Endodermal cell (in vitro differentiated cells): Measurements from ENCODE around the gene RAET1E. TPM values are rescaled to one million over a fixed set of nuclear protein-coding genes. Genes with fewer than 3 reads are reported as not detected.
"Not testable (repeated sequence)": the region's sequence is repeated elsewhere in the genome, so short reads cannot be mapped to it uniquely, and the experiment has no call there.

Source experiments
- DNase-seq: peaks from one replicate; pipeline ENCODE4 v3.0.0-alpha.2; 2017
- H3K27ac ChIP-seq: 2 replicates; pipeline ENCODE4 v1.5.1; 2013; ENCODE audit warnings: mild to moderate bottlenecking, low read depth, low read length, moderate library complexity
- H3K27me3 ChIP-seq: 2 replicates; pipeline ENCODE4 v1.6.1; 2013; ENCODE audit warnings: mild to moderate bottlenecking, low read length, moderate library complexity; ENCODE audit not compliant: insufficient read depth, control insufficient read depth, poor library complexity, severe bottlenecking
- H3K36me3 ChIP-seq: 2 replicates; pipeline ENCODE4 v1.7.0; 2013; ENCODE audit warnings: mild to moderate bottlenecking, low read length, moderate library complexity; ENCODE audit not compliant: control insufficient read depth, insufficient read depth
- H3K4me1 ChIP-seq: one replicate; pipeline ENCODE4 v1.7.0; 2013; ENCODE audit warnings: low read length; ENCODE audit not compliant: control insufficient read depth, insufficient read depth
- H3K4me3 ChIP-seq: 2 replicates; pipeline ENCODE4 v1.5.1; 2013; ENCODE audit warnings: mild to moderate bottlenecking, low read length, moderate library complexity
- H3K9ac ChIP-seq: 2 replicates; pipeline ENCODE4 v1.6.1; 2013; ENCODE audit warnings: mild to moderate bottlenecking, low read length, moderate library complexity; ENCODE audit not compliant: poor library complexity, severe bottlenecking; ENCODE audit errors: extremely low read depth
- H3K9me3 ChIP-seq: 2 replicates; pipeline ENCODE4 v1.6.1; 2013; ENCODE audit warnings: mild to moderate bottlenecking, low read length, moderate library complexity; ENCODE audit not compliant: control insufficient read depth
- H3K27ac Mint-ChIP-seq: 2 replicates; pipeline ENCODE4 v1.8.0; 2020; ENCODE audit warnings: mixed read lengths
- H3K27me3 Mint-ChIP-seq: 2 replicates; pipeline ENCODE4 v1.8.0; 2021; ENCODE audit warnings: mild to moderate bottlenecking, mixed read lengths; ENCODE audit not compliant: insufficient read depth
- H3K36me3 Mint-ChIP-seq: 2 replicates; pipeline ENCODE4 v1.8.0; 2020; ENCODE audit warnings: low read depth, mixed read lengths
- H3K4me1 Mint-ChIP-seq: 2 replicates; pipeline ENCODE4 v1.8.0; 2020; ENCODE audit warnings: mixed read lengths
- H3K4me3 Mint-ChIP-seq: 2 replicates; pipeline ENCODE4 v1.8.0; 2020; ENCODE audit warnings: mild to moderate bottlenecking, moderate library complexity, mixed read lengths
- H3K9me3 Mint-ChIP-seq: 2 replicates; pipeline ENCODE4 v1.8.0; 2020; ENCODE audit warnings: mild to moderate bottlenecking, mixed read lengths
- WGBS, 2 experiments: methylation state at CpG; one replicate each; pipeline versions ENCODE4 v1.1.5 to v1.1.7; 2013; ENCODE audit warnings: missing lambda C conversion rate in 2 of 2, mixed read lengths in 1 of 2; ENCODE audit not compliant: insufficient coverage in 1 of 2, insufficient read length in 1 of 2; 5-methylcytosine and 5-hydroxymethylcytosine counted together
- total RNA-seq, 2 donors: library from RNA; stranded (reverse); fragmentation: NEBNext Ultra II Directional in 1 of 2; extraction: Animal tissue kit (Norgen Biotek cat#: 25700) in 1 of 2; gene quantifications; 2 replicates in 1 of 2; 3 replicates in 1 of 2; pipeline ENCODE4 v1.2.1, GENCODE V29; 2021
- TF ChIP-seq, protein P1 (sequence below): fragments of 200-600 bp; sonication (generic); conservative IDR thresholded peaks from 2 replicates; pipeline ENCODE4 v1.5.0; 2021; ENCODE audit warnings: antibody characterized with exemption, mild to moderate bottlenecking

RAET1E gene
- total RNA-seq, 2 donors from 2014 or later, result not detected

DNA sequence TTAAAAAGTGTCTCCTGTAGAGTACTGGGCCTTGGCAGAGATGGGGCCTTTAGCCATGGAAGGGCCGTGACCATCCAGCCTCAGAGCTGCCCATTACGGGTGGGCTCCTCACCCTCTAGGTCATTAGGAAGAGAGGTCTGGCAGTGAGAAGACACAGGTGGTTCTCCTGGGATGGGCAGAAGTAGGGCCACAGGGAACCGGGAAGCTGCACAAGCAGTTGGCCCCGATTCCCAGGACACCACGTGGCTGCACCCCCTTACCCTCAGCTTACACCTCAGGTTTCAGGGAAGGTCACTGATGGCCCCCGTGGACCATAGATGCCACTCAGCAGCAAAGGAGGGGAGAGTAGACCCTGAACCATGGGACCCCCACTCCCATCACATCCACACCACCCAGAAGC is 23.4 kb upstream of the RAET1E start:
- no peak overlapping the region for H3K4me3 ChIP-seq
- no peak overlapping the region for H3K27ac Mint-ChIP-seq
- peak; percentile 25 for DNase-seq
- no peaks in the 10 kb centered on the region for H3K36me3 Mint-ChIP-seq
- H3K9me3 Mint-ChIP-seq, result peaks cover 6% of the 10 kb centered on the region
- H3K4me1 ChIP-seq, result no peaks in the 10 kb centered on the region
- H3K4me1 Mint-ChIP-seq, result peaks cover 3% of the 10 kb centered on the region
- 81 to 93% methylated on average over 2 to 6 of the region's 6 CpGs for WGBS, 2 experiments
- H3K27ac ChIP-seq, result no peak overlapping the region
- H3K9me3 ChIP-seq, result no peaks in the 10 kb centered on the region
- no peak overlapping the region for H3K9ac ChIP-seq
- H3K36me3 ChIP-seq, result no peaks in the 10 kb centered on the region
- H3K27me3 Mint-ChIP-seq, result peaks cover 94% of the 10 kb centered on the region
- H3K4me3 Mint-ChIP-seq, result no peak overlapping the region
- peaks cover 90% of the 10 kb centered on the region for H3K27me3 ChIP-seq
- TF ChIP-seq, protein P1, sequence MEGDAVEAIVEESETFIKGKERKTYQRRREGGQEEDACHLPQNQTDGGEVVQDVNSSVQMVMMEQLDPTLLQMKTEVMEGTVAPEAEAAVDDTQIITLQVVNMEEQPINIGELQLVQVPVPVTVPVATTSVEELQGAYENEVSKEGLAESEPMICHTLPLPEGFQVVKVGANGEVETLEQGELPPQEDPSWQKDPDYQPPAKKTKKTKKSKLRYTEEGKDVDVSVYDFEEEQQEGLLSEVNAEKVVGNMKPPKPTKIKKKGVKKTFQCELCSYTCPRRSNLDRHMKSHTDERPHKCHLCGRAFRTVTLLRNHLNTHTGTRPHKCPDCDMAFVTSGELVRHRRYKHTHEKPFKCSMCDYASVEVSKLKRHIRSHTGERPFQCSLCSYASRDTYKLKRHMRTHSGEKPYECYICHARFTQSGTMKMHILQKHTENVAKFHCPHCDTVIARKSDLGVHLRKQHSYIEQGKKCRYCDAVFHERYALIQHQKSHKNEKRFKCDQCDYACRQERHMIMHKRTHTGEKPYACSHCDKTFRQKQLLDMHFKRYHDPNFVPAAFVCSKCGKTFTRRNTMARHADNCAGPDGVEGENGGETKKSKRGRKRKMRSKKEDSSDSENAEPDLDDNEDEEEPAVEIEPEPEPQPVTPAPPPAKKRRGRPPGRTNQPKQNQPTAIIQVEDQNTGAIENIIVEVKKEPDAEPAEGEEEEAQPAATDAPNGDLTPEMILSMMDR, result no peak

DNA sequence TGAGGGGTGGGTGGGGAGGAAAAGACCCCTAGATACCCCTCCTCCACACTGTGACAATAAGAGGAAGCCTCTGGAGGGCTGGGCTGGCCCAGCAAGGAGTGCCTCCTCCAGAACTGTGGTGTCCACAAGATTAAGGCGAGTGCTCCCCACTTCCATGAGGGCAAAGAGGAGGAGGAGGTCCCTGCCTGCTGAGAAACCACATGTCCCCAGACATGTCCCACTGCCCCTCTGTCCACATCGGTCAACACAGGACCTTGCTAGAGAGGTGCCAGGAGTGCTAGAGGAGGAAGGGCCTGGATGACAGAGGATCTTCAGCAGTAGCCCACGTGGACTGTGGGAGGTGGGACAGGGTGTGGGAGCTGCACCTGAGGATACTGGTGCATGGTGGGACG is 21.9 kb upstream of the RAET1E start:
- H3K9me3 ChIP-seq, result no peaks in the 10 kb centered on the region
- no peak overlapping the region for H3K9ac ChIP-seq
- no peaks in the 10 kb centered on the region for H3K36me3 ChIP-seq
- H3K4me3 Mint-ChIP-seq, result no peak overlapping the region
- H3K9me3 Mint-ChIP-seq, result peaks cover 6% of the 10 kb centered on the region
- peaks cover 76% of the 10 kb centered on the region for H3K27me3 ChIP-seq
- H3K4me1 Mint-ChIP-seq, result peaks cover 2% of the 10 kb centered on the region
- H3K27ac ChIP-seq, result no peak overlapping the region
- WGBS, 2 experiments, result 38 to 76% methylated on average over 1 to 4 of the region's 4 CpGs
- no peaks in the 10 kb centered on the region for H3K36me3 Mint-ChIP-seq
- no peak for DNase-seq
- H3K4me3 ChIP-seq, result no peak overlapping the region
- H3K4me1 ChIP-seq, result no peaks in the 10 kb centered on the region
- no peak overlapping the region for H3K27ac Mint-ChIP-seq
- TF ChIP-seq, protein P1, result no peak
- peaks cover 84% of the 10 kb centered on the region for H3K27me3 Mint-ChIP-seq

GRCh38 chr6:149919126-149919833 is 21.4 kb upstream of the RAET1E start:
- not testable (repeated sequence) for H3K4me3 Mint-ChIP-seq, H3K27ac Mint-ChIP-seq, H3K36me3 ChIP-seq, H3K27ac ChIP-seq, H3K9me3 ChIP-seq, H3K9ac ChIP-seq, H3K4me1 Mint-ChIP-seq, H3K9me3 Mint-ChIP-seq, H3K4me1 ChIP-seq, H3K36me3 Mint-ChIP-seq, H3K4me3 ChIP-seq
- peak; percentile 11 for DNase-seq
- 84 to 91% methylated on average over 4 to 8 of the region's 11 CpGs for WGBS, 2 experiments
- H3K27me3 ChIP-seq, result peaks cover 76% of the 10 kb centered on the region
- H3K27me3 Mint-ChIP-seq, result peaks cover 84% of the 10 kb centered on the region
